Stimulated activated CD4-positive, alpha-beta T cell treated with anti-CD3 and anti-CD28 coated beads, Interleukin-4, amount 100 ng/mL, for 1 hour (primary cell): ENCODE results near the gene KRTAP20-2.

Experiments
- DNase-seq: peaks from one replicate; pipeline ENCODE4 v3.0.0-alpha.2; 2020

KRTAP20-2 gene

DNA sequence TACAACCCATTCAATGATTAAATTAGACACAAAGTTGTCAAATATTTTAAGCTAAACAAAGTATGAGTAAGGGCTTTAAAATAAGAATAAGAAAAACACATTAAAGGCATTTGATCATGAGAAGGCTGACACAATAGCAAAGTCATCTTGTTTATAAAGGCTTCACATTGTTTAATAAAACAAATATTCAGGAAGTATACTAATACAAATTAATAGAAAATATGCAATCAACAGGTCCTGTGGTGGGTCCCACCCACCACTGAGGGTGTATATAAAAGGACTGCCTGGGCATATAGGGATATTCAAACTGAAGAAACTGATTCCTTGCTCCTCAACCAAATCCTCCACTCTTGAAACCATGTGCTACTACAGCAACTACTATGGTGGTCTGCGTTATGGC is at the start of gene KRTAP20-2:
TSS of gene KRTAP20-2 (plus strand) at position 301 of the 400 bp plus-strand sequence. CDS start at position 359, 58 bp downstream.
- DNase-seq, result no peak

DNA sequence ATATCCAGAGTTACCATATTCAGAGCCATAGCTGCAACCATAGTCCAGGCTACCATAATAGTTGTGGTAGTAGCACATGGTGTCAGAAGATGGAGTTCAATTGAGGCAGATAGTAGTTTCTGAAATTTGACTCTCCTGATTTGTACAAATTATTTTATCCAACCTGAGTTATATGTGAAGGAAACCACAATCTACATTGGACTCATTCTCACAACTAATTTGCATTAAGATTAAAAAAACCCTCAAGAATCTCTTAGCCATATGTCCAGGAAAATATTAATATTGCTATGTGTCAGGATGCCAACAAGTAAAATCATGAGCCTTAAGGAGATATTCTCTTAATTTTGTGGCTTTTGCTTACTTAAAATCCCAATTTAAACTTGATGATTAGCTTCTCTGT is 44.7 kb upstream of the KRTAP20-2 start, which contains the start of gene KRTAP22-2:
TSS of gene KRTAP22-2 (minus strand) at position 101 of the 400 bp plus-strand sequence.
- DNase-seq, result no peak

DNA sequence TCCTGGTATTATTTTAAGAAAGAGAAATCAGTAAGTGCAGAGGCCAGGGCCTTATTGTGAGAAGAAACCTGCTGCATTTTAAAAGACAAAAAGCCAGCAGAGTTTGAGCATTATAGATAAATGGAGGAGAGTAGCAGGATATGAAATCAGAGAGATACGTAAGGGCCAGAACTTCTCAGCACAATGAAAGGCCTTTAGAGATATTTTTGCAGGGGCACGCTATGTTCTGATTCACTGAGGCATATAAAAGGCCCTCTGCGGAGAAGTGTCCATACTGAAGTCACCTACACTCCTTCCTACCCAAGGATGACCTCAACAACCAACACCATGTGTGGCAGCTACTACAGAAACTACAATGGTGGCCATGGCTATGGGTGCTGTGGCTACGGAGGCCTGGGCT is 42.9 kb upstream of the KRTAP20-2 start, which contains the start of gene KRTAP6-3:
TSS of gene KRTAP6-3 (plus strand) at position 301 of the 400 bp plus-strand sequence. CDS start at position 307, 6 bp downstream.
- DNase-seq, result no peak

DNA sequence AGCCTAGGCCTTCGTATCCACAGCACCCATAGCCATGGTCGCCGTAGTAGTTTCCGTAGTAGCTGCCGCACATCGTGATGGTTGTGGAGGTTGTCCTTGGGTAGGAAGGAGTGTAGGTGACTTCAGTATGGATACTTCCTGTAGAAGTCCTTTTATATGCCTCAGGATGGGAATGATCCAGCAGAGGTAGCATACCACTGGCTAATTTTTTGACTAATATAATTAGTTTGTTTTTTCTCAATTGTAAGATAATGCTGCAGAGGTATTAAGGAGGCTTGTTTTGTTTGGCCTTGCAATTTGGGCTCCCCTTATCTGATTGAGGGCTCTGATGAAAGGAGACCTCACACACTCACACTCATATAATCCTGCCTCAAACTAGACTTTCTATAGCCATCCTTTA is 36.2 kb upstream of the KRTAP20-2 start, which contains the start of gene KRTAP6-2:
TSS of gene KRTAP6-2 (minus strand) at position 101 of the 400 bp plus-strand sequence. CDS start at position 73, 28 bp downstream.
- DNase-seq, result no peak

DNA sequence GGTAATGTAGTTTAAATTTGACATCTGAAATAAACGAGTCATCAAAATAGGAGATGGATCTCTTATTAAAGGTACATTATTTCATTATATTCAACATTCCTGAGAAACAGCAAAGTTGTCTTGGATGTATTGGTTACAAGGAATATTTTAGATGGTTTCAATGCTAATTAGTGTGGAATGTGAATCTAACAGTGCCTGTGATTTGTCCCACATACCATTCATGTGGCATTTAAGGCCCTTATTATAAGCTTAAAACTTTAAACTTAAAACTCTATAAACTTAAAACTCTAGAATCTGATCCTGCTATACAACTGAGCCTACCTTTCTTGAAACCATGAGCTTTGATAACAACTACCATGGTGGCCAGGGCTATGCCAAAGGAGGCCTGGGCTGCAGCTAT is 34.2 kb upstream of the KRTAP20-2 start, which contains the start of gene KRTAP22-1:
TSS of gene KRTAP22-1 (plus strand) at position 301 of the 400 bp plus-strand sequence.
- no peak for DNase-seq

DNA sequence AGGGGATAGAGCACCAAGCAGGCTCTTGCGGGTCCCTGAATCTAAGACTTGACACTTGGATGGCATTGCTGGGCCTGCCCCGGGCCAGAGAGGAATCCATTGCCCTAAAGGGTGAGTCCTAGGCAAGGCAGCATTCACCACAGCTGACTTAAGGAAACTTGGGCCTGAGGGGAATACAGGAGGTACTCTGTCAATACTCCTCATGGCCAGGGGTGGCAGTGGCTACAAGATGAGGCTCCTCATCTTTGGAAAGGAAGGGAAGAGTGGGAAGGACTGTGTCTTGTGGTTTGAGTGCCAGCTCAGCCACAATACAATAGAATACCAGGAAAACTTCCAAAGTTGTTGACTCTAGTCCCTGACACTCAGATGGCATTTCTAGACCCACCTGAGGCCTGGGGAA is 29.0 kb upstream of the KRTAP20-2 start:
- DNase-seq, result no peak

DNA sequence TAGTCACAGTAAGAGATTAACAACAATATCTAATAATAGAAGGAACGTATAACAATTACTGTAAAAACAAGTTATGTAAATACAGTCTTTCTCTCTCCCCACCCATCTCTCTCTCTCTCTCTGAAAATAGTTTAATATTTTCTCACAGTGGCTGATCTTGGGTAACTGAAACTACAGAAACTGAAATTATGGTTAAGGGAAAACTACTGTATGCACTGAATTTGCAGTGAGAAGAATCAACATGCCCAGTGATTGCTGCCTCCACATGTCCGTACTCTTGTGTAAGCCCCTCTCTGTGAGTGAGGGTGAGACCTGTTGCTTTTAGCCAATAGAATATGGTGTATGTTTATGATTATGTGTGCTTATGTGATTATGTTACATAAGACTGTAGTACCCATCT is 22.9 kb upstream of the KRTAP20-2 start:
- DNase-seq, result no peak

DNA sequence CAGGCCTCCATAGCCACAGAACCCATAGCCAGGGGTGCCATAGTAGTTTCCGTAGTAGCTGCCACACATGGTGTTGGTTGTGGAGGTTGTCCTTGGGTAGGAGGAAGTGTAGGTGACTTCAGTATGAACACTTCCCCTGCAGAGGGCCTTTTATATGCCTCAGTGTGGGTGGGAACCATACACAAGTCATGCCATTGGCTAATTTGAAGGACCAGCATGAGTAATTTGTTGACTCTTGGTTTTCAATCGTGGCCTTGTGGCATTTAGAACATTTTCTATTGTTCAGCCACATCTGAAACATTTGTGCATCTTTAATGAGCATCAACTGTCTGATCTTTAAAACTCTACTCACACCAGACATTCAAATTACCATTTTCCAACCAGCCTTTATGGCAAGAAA is 21.2 kb upstream of the KRTAP20-2 start, which contains the start of gene KRTAP6-1:
TSS of gene KRTAP6-1 (minus strand) at position 95 of the 400 bp plus-strand sequence. CDS start at position 69, 26 bp downstream.
- DNase-seq, result no peak

DNA sequence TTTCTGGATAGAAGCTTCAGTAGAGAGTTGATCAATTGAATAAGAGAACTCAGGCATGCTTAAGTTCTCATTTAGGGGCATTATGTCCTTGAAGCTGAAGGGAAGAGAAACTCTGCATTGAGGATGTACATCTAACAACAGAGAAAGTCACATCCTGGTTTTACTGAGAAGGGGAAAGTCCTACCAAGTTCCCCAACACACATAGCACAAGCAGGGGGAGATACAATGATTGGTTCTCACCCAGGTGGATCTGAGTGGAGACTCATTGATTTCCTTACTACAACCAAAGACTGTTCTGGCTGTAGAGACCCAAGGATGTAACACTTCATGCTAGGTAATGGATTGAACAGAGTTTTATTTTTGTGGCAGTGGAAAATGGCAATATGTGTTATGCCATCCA is 19.8 kb upstream of the KRTAP20-2 start:
- DNase-seq, result no peak

DNA sequence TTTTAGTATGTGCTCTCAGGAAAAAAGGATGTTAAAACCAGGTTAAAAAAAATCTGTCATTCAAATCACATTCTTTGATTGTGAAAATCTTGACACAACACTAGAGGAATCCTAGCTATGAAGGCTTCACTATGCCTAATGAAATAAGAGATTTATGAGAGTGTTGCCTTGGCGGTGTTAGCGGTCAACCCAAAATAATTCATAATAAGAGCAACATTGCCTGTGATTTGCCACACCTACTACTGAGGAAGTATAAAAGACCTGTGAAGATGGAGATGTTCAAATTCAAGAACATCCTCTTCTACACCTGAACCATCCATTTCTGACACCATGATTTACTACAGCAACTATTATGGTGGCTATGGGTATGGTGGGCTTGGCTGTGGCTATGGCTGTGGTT is 18.9 kb upstream of the KRTAP20-2 start, which contains the start of gene KRTAP20-1:
TSS of gene KRTAP20-1 (plus strand) at position 301 of the 400 bp plus-strand sequence. CDS start at position 331, 30 bp downstream.
- DNase-seq, result no peak

DNA sequence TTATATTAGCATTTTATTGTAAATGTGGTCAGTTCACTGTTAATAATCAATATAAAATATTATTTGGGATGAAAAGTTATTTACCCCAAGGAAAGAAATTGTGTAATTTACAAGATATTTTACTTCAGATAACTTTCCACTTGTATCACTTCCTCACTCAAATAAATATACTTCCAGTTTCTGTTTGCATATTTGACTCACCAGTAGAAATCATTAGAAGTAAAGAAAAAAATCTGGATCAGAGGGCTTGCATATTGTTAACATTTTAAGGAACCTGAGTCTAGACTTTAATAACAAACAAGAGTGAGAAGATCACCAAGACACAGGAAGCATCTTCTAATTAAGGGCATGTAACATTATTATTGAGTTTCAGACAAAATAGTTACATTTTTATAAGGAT is 14.9 kb upstream of the KRTAP20-2 start:
- DNase-seq, result no peak

DNA sequence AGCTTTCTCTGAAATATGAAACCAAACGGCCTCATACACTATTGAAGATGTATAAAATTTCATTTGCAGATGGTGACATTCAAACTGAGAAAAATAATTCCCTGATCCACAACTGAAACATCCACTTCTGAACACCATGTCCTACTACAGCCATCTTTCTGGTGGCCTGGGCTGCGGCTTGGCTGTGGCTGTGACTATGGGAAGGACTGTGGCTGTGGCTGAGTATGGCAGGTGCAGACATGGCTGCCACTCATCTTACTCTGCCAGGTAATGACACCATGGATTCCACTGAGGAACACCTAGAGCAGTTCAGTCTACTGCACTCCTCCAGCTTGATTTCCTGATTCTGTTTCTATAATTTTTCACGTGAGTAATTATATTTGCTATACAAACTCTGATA is 14.5 kb upstream of the KRTAP20-2 start, which contains the start of gene KRTAP20-4:
TSS of gene KRTAP20-4 (plus strand) at position 106 of the 400 bp plus-strand sequence.
- DNase-seq, result no peak

DNA sequence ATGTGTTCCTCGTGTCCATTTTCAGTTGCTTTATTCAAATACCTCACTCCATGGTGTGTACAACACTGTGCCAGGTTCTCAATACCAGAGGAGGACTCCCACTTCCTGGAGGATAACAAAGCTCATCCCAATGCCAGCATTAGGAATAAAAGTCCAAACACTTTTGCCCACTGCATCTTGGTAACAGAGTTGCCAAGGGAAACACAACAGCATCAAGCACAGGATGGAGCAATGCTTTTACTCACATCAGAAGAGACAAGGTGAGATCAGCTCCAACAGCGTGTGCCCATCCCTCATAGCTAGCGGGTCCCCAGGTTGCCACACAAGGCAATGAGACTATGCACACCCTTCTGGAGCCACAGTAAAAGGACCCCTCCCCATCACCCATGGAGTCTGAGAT is 11.6 kb upstream of the KRTAP20-2 start:
- no peak for DNase-seq

DNA sequence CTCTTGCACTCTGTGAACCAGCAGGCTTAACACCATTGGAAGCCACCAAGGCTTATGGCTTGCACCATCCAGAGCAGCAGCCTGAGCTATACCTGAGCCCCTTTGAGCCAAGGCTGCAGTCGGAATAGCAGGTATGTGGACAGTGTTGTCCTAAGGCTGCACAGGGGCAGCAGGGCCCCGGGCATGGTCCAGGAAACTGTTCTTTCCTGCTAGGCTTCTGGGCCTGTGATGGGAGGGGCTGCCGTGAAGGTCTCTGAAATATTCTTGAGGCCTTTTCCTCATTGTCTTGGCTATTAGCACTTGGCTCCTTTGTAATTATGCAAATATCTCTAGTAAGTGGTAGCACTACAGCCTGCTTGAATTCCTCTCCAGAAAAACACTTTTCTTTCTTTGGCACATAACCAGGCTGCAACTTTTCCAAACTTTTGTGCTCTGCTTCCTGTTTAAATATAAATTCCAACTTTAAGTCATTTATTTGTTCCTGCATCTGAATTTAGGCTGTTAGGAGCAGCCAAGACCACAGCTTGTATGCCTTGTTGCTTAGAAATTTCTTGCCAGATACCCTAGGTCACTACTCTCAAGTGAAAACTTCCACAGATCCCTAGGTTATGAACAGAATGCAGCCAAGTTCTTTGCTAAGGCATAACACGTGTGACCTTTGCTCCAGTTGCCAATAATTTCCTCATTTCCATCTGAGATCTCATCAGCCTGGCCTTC is 9.4 kb upstream of the KRTAP20-2 start:
- DNase-seq, result no peak

DNA sequence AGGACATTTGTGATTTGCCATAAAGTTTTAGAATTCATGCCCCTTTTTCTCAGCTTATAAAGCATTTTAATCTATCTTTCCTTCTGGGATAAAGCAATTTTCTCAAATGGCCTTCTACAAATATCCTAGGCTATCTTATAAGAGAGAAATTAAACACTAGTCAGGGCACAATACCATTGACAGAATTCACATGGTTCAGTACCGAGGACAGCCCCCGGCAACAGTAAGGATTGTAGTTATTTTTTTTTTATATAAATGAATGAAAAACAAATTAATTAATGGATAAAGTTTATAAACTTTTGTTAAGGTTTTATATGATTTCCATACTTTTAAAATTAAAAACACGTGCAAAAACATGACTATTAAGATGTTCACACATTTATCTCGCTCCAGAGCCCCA is 6.9 kb upstream of the KRTAP20-2 start:
- DNase-seq, result no peak

DNA sequence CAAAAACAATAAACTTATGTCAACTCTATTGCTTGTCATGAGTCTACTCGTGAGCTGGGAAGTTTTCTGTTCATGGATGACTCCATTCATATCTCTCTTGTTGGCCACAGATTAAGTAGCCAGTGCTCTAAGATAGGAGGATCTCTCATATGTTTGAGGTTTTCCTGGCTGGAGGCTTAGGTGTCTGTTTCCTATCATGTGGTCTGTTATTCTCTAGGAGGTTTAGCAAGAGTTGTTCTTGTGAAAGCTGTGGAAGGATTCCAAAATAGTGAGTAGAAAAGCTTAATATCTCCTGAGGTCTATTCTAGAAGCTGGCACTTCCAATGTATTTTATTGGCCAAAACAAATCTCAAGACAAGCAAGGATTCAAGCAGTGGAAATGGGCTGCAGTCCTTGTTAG is 5.8 kb upstream of the KRTAP20-2 start:
- DNase-seq, result no peak

DNA sequence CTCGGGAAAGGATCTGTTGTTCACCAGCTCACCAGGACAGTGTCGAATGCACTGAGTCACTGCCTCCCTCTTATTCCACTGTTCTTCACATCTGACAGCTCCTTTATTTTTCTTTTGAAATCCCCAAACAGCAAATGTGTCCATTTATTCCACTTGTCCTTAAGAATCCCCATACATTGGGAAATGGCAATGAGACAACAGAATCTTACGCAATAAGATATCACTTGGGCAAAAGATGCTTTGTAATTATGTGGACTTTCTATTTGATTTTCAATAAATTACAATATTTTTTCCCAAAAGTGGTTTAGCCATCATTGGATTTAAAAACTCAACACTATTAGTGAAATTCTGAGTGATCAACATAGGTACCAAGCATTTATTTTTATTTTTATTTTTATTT is 3.7 kb downstream of the KRTAP20-2 start:
- DNase-seq, result no peak

DNA sequence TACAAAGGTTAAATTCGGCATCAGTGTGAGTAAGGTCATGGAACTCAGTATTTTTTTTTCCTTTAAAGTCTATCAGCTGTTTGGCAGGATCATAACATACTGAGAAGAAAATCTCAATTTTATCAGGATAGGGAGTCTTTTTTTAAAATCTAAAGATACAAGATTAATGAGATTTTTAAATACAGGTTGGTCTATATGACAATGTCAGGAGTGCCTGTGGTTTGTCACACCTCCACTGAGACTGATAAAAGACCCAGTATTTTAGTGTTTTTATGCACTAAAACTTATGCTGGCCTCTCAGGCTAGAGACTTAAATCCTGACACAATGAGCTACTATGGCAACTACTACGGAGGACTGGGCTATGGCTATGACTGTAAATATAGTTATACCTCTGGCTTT is 7.6 kb downstream of the KRTAP20-2 start, which contains the start of gene KRTAP20-3:
TSS of gene KRTAP20-3 (plus strand) at position 301 of the 400 bp plus-strand sequence.
- no peak for DNase-seq

DNA sequence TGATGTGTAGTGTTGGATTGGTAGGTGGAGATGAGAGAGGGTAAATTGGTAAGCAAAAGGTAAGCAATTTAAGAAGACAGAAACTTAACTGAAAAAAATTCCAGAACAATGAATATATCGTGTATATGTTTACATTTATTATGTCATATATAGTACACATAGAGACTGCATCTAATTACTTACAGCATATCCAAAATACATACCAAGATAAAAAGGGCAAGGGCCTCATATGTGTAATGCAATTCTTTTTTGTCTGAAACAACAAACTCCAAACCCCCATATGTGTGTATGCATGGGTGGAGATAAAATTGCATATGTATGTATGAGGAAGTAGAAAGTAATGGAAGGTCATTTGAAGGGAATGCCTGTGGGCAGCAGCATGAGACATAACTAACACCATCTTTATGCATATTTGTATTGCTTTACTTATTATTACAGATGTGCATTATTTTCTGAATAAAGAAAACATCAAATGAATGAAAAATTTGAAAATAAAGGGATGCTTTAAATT is 12.0 kb downstream of the KRTAP20-2 start:
- no peak for DNase-seq

DNA sequence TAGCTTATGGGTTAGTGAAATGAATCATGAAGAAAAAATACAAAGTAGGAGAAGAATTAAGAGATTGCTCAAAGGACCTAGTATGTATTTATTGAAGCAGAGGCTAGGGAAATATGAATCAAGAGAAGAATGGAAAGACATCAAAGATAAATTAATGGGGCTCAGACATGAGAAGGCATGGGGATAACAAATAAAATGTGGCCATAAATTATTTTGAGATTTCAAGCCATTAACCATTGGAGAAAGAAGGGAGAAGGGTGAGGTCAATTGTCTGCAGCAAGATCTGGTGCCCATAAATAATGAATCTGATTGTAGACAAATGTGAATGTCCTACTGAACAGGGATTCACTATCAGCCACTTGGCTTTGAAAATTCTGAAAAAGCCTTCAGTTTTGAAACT is 17.9 kb downstream of the KRTAP20-2 start:
- DNase-seq, result no peak

DNA sequence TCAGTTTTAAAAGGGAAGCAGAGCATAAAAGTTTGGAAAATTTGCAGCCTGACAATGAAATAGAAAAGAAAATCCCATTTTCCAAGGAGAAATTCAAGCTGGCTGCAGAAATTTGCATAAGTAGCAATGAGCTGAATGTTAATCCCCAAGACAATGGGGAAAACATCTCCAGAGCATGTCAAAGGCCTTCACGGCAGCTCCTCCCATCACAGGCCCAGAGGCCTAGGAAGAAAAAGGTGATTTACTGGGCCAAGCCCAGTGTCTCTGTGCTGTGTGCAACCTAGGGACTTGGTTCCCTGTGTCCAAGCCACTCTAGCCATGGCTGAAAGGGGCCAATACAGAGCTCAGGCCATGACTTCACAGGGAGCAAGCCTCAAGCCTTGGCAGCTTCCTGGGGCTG is 33.8 kb downstream of the KRTAP20-2 start:
- DNase-seq, result no peak

DNA sequence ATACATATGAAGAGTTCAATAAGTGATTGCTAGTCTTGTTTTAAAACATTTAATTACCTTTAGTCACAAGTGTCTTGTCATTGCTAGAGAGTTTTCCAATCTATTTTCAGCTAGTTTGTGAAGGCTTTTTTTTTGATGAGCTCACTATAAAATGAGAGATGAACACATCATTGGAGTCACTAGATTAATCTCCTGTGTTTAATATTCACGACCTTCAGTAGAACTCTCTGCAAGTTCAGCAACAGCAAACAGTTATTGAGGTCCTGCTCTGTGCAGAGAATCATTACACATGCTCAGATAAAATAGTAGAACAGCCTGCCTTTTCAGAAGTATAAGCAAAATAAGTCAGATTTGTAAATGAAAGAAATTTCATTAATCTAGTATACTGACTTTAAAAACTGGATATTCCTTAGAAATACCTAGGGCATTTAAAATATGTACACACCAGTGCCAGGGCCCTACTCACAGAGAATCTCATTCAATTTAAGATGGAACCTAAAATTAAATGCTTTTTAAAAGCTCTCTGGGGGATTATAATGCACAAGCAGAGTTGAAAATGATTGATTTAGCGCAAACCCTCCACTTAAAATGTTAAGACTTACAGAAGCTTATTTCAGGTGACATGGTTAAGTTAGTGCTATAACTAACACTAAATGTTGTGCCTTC is 38.1 kb downstream of the KRTAP20-2 start:
- no peak for DNase-seq

DNA sequence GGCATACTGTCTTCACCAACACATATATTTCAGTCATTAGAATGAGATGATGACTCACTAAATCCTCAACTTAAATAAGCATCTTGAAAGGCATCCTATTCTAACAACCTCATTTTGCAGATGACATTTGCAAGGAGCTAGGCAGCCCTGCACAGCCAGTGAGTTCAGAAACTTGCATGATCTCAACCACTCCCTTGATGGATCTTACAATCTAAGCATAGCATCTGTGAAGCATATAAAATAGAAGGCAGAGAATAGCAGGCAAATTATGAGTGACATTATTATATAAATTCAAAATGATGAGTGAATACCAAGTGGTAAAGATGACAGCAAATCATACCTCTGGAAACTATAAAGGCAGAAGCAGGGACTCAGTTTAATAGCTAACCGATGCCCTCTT is 39.3 kb downstream of the KRTAP20-2 start:
- DNase-seq, result no peak
